HG03095 (cell line): ENCODE measurements around the gene SH3RF2.
"Not testable (repeated sequence)": the region's sequence is repeated elsewhere in the genome, so short reads cannot be mapped to it uniquely, and the experiment has no call there.

Source experiments
- ATAC-seq: cut with Tn5 transposase; IDR thresholded peaks from one replicate; pipeline ENCODE4 v1.9.1; 2021; ENCODE audit warnings: moderate library complexity; ENCODE audit not compliant: unreplicated experiment

Gene SH3RF2

GRCh38 chr5:146076028-146076427 lies 139.7 kb downstream of the SH3RF2 start:
- ATAC-seq = no peak

- ATAC-seq = no peak
Observed at GRCh38 chr5:146076455-146076854, 140.1 kb downstream of the SH3RF2 start.

GRCh38 chr5:146078566-146078965 lies 142.2 kb downstream of the SH3RF2 start:
- no peak for ATAC-seq

- ATAC-seq = no peak
Observed at GRCh38 chr5:146079695-146080373, 143.5 kb downstream of the SH3RF2 start.

GRCh38 chr5:146081556-146081955 lies 145.2 kb downstream of the SH3RF2 start:
- no peak for ATAC-seq

GRCh38 chr5:146082798-146083197 lies 146.4 kb downstream of the SH3RF2 start:
- peak; percentile 90 for ATAC-seq

- ATAC-seq = no peak
Observed at GRCh38 chr5:146084376-146084775, 148.0 kb downstream of the SH3RF2 start.

- ATAC-seq = no peak
Observed at GRCh38 chr5:146088098-146088497, 151.7 kb downstream of the SH3RF2 start.

GRCh38 chr5:146089287-146089686 lies 152.9 kb downstream of the SH3RF2 start:
- ATAC-seq = no peak

GRCh38 chr5:146091881-146092280 lies 155.5 kb downstream of the SH3RF2 start:
- ATAC-seq = no peak

- ATAC-seq = no peak
Observed at GRCh38 chr5:146098047-146098446, 161.7 kb downstream of the SH3RF2 start.

GRCh38 chr5:146101646-146102045 lies 165.3 kb downstream of the SH3RF2 start:
- ATAC-seq = no peak

- ATAC-seq = no peak
Observed at GRCh38 chr5:146103594-146103993, 167.2 kb downstream of the SH3RF2 start.

- ATAC-seq = no peak
Observed at GRCh38 chr5:146105477-146105876, 169.1 kb downstream of the SH3RF2 start, which contains the start of gene PLAC8L1. Gene PLAC8L1, minus strand, starts transcription at chr5:146105577. Its CDS starts 1,266 bp downstream, at chr5:146104311.

GRCh38 chr5:146107901-146108300 lies 171.5 kb downstream of the SH3RF2 start:
- ATAC-seq = no peak

- ATAC-seq = not testable (repeated sequence)
Observed at GRCh38 chr5:146108870-146109269, 172.5 kb downstream of the SH3RF2 start.

- no peak for ATAC-seq
Observed at GRCh38 chr5:146109379-146109778, 173.0 kb downstream of the SH3RF2 start.

GRCh38 chr5:146111409-146111808 lies 175.0 kb downstream of the SH3RF2 start:
- ATAC-seq = no peak

- ATAC-seq = no peak
Observed at GRCh38 chr5:146112476-146112875, 176.1 kb downstream of the SH3RF2 start.
